ENCODE results near the gene DDA1.

Gene DDA1

GRCh38 chr19:17312189-17313113 is 3.1 kb downstream of the DDA1 start:
- no peak for DNase-seq (ENCODE audit: low spot score)

GRCh38 chr19:17314007-17314593 is 4.7 kb downstream of the DDA1 start:
- no peak for DNase-seq (ENCODE audit: low spot score)

- DNase-seq (ENCODE audit: low spot score): no peak
Measured at GRCh38 chr19:17318966-17319365, 9.6 kb downstream of the DDA1 start.

- DNase-seq (ENCODE audit: low spot score): no peak
Measured at GRCh38 chr19:17319473-17320238, 10.3 kb downstream of the DDA1 start.

GRCh38 chr19:17320435-17320834 is 11.1 kb downstream of the DDA1 start:
- DNase-seq (ENCODE audit: low spot score): no peak

- no peak for DNase-seq (ENCODE audit: low spot score)
Measured at GRCh38 chr19:17321655-17322489, 12.5 kb downstream of the DDA1 start.

GRCh38 chr19:17322854-17323253 is 13.5 kb downstream of the DDA1 start:
- DNase-seq (ENCODE audit: low spot score): no peak

- no peak for DNase-seq (ENCODE audit: low spot score)
Measured at GRCh38 chr19:17323300-17323963, 14.1 kb downstream of the DDA1 start.

- DNase-seq (ENCODE audit: low spot score): no peak
Measured at GRCh38 chr19:17323964-17324332, 14.6 kb downstream of the DDA1 start.

- DNase-seq (ENCODE audit: low spot score): no peak
Measured at GRCh38 chr19:17324357-17325114, 15.2 kb downstream of the DDA1 start.

GRCh38 chr19:17325133-17325532 is 15.8 kb downstream of the DDA1 start:
- DNase-seq (ENCODE audit: low spot score): no peak

- no peak for DNase-seq (ENCODE audit: low spot score)
Measured at GRCh38 chr19:17325881-17326594, 16.7 kb downstream of the DDA1 start.

- no peak for DNase-seq (ENCODE audit: low spot score)
Measured at GRCh38 chr19:17326595-17326966, 17.2 kb downstream of the DDA1 start.

GRCh38 chr19:17327068-17327653 is 17.8 kb downstream of the DDA1 start:
- DNase-seq (ENCODE audit: low spot score): no peak

GRCh38 chr19:17327654-17328516 is 18.5 kb downstream of the DDA1 start:
- DNase-seq (ENCODE audit: low spot score): peak; percentile 54

GRCh38 chr19:17328517-17329365 is 19.4 kb downstream of the DDA1 start:
- DNase-seq (ENCODE audit: low spot score): peak; percentile 26

- DNase-seq (ENCODE audit: low spot score): no peak
Measured at GRCh38 chr19:17329366-17330261, 20.3 kb downstream of the DDA1 start.
